Measurements from ENCODE around the gene CMTR2. TPM values are rescaled to one million over a fixed set of nuclear protein-coding genes. Genes with fewer than 3 reads are reported as not detected.
"Not testable (repeated sequence)": the region's sequence is repeated elsewhere in the genome, so short reads cannot be mapped to it uniquely, and the experiment has no call there.

Gene CMTR2
- total and polyA plus RNA-seq, 7 donors = 4.8 to 25.7 (median 15.5) TPM

- no peaks in the 10 kb centered on the region for H3K9me3 ChIP-seq
- H3K36me3 ChIP-seq = no peaks in the 10 kb centered on the region
- no peak for DNase-seq
- WGBS, 2 donors = 82 to 83% methylated on average over 5 of the region's 5 CpGs
- no peak overlapping the region for H3K4me3 ChIP-seq
- no peak overlapping the region for H3K27ac ChIP-seq
- H3K27me3 ChIP-seq = no peaks in the 10 kb centered on the region
- TF ChIP-seq EP300 (IDR thresholded peaks at IDR 0.05) (no peak), POLR2AphosphoS5 (IDR thresholded peaks at IDR 0.05) (no peak), POLR2A (IDR thresholded peaks at IDR 0.05) (no peak), CTCF (IDR thresholded peaks at IDR 0.05) (no peak)
- no peaks in the 10 kb centered on the region for H3K4me1 ChIP-seq
- intact Hi-C loops (cut with DNase I) = no loop called here
Observed at GRCh38 chr16:71303938-71304337, 14.7 kb upstream of the CMTR2 start.

DNA sequence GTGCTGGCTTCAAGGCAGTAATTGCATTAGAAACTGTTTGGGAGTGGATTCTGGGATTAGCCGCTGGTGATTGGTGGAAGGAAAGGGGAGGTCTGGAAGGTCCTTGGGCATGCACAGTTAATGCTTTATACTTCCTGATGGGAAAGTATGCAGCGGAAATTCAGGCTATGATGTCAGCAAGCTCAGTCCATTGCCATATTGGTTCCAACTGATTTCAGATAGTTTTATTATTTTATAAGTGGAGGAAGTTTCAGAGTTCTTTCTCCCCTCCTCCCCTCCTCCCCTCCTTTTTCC lies 8.1 kb upstream of the CMTR2 start:
- H3K36me3 ChIP-seq = no peaks in the 10 kb centered on the region
- no peaks in the 10 kb centered on the region for H3K27me3 ChIP-seq
- no peak for DNase-seq
- no peak overlapping the region for H3K27ac ChIP-seq
- no peaks in the 10 kb centered on the region for H3K4me1 ChIP-seq
- H3K9me3 ChIP-seq = no peaks in the 10 kb centered on the region
- H3K4me3 ChIP-seq = no peak overlapping the region
- WGBS, 2 donors = 63 to 76% methylated on average over 2 of the region's 2 CpGs
- no peak for TF ChIP-seq CTCF (IDR thresholded peaks at IDR 0.05)
- TF ChIP-seq EP300 (IDR thresholded peaks at IDR 0.05) = no peak
- TF ChIP-seq POLR2A (IDR thresholded peaks at IDR 0.05) = no peak
- TF ChIP-seq POLR2AphosphoS5 (IDR thresholded peaks at IDR 0.05) = no peak
- intact Hi-C loops (cut with DNase I) = no loop called here

DNA sequence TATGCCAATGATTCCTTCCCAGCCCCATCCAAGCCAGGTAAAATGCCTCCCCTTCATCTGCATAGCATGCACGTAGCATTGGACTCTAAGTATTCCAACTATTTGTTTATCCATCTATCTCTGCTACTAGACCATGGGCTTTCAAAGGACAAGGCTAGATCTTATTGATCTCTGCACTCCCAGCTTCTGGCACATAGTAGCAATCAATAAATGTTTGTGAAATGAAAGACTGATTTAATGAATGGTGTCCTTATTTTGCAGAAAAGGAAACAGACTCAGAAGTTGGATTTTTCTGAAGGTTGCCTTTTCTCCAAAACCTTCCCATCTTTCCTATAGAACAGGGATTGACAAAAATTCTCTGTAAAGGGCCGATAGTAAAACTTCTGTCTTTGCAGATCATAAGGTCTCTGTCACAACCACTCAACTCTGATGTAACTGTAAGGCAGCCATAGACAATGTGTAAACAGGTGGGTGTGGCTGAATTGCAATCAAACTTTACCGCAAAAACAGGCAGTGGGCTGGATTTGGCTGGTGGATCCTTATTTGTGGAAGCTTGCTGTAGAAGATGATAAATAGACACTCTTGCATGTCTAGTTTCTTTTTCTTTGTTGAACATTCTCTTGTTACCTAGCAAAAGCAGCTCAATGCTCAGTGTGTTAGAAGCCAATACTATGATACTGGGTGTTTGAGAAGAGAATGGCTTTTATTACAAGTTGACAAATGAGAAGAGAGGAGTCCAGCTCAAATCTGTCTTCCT lies 7.6 kb upstream of the CMTR2 start:
- no peaks in the 10 kb centered on the region for H3K36me3 ChIP-seq
- no peak for TF ChIP-seq EP300 (IDR thresholded peaks at IDR 0.05)
- H3K27ac ChIP-seq = no peak overlapping the region
- DNase-seq = no peak
- H3K4me1 ChIP-seq = no peaks in the 10 kb centered on the region
- no peaks in the 10 kb centered on the region for H3K9me3 ChIP-seq
- H3K4me3 ChIP-seq = no peak overlapping the region
- WGBS, 2 donors = 25 to 65% methylated on average over 3 of the region's 3 CpGs
- H3K27me3 ChIP-seq = no peaks in the 10 kb centered on the region
- intact Hi-C loops (cut with DNase I) = no loop called here

DNA sequence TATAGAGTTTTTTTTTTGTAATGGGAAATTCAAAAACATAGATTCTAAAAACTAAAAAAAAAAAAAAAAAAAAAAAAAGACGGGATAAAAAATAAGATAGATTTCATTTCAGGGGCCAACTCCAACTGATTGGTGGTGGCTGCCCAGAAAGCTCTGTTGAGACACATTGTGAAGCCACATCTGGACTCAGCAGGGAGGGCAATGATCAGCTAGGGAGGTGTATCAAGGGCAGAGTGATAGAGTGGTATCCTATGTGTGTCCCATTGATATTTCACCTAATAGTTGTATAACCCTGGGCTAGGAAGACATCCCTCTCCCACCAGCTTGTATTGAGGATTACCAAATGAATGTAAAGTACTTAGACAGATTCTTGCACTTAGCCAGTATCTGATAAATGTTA lies 6.7 kb upstream of the CMTR2 start:
- H3K27me3 ChIP-seq = no peaks in the 10 kb centered on the region
- no peak for DNase-seq
- 95 to 100% methylated on average over 1 of the region's 1 CpG for WGBS, 2 donors
- TF ChIP-seq EP300 (IDR thresholded peaks at IDR 0.05) = no peak
- no peak for TF ChIP-seq POLR2A (IDR thresholded peaks at IDR 0.05)
- no peak for TF ChIP-seq CTCF (IDR thresholded peaks at IDR 0.05)
- TF ChIP-seq POLR2AphosphoS5 (IDR thresholded peaks at IDR 0.05) = no peak
- no peaks in the 10 kb centered on the region for H3K9me3 ChIP-seq
- intact Hi-C loops (cut with DNase I) = no loop called here
- H3K4me3 ChIP-seq = no peak overlapping the region
- no peaks in the 10 kb centered on the region for H3K4me1 ChIP-seq
- no peaks in the 10 kb centered on the region for H3K36me3 ChIP-seq
- no peak overlapping the region for H3K27ac ChIP-seq

DNA sequence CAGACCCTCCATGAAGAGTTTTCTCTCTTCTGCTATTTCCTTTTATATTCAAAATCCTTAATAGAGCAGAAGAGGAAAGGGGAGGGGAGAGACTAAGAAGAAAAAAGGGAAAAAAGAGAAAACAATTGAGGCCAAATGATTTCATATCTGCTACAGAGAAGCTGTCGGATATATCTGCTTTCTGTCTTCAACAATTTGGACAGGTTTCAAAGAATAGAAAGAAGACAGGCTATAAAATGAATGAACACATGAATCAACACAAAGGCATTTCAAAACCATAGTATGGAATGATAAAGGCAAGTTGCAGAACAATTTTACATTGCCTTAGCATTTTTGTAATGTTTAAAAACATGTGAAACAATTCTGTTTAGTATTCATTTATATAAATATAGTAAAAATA lies 4.7 kb upstream of the CMTR2 start:
- no peak overlapping the region for H3K27ac ChIP-seq
- WGBS, 2 donors = 16 to 62% methylated on average over 1 of the region's 1 CpG

GRCh38 chr16:71292095-71292494 lies 2.9 kb upstream of the CMTR2 start:
- H3K27ac ChIP-seq; intact Hi-C loops (cut with DNase I); H3K27me3 ChIP-seq; DNase-seq; H3K4me3 ChIP-seq; H3K9me3 ChIP-seq; H3K36me3 ChIP-seq: not testable (repeated sequence)
- peaks cover 0 to 14% (median 6%) of the 10 kb centered on the region in 4 donors for H3K4me1 ChIP-seq
- WGBS, 2 donors = 74 to 82% methylated on average over 3 of the region's 3 CpGs

More for the DNA sequence above, 4.7 kb upstream of the CMTR2 start:
- TF ChIP-seq CTCF (IDR thresholded peaks at IDR 0.05) (no peak), POLR2AphosphoS5 (IDR thresholded peaks at IDR 0.05) (no peak), EP300 (IDR thresholded peaks at IDR 0.05) (no peak), POLR2A (IDR thresholded peaks at IDR 0.05) (no peak)
- Histone ChIP-seq H3K4me1 (peaks cover 0 to 6% (median 0%) of the 10 kb centered on the region in 4 donors), H3K36me3 (no peaks in the 10 kb centered on the region), H3K4me3 (no peak overlapping the region), H3K9me3 (no peaks in the 10 kb centered on the region), H3K27me3 (no peaks in the 10 kb centered on the region)
- intact Hi-C loops (cut with DNase I) = no loop called here
- DNase-seq = no peak

All from sigmoid colon (tissue), 7 donors.